GM12878 (cell line): ENCODE measurements around the gene IQGAP2. TPM values are rescaled to one million over a fixed set of nuclear protein-coding genes. Genes with fewer than 3 reads are reported as not detected.

ENCODE experiments used
- ATAC-seq: fragments of 200-7000 bp; cut with Tn5 transposase; 3 replicates; pipeline ENCODE4 v1.9.1; 2020; ENCODE audit warnings: mild to moderate bottlenecking, moderate library complexity
- BruUV-seq: library from RNA; stranded (reverse); fragments of 400-500 nt; replicated peaks from 2 replicates; lab custom pipeline; 2021; lab: Mats Ljungman, UMichigan
- CTCF ChIA-PET: fragments of 300-600 bp; sonication (Branson Sonifier 250); formaldehyde crosslinking; extraction: SDS; loops from one replicate; lab custom pipeline; 2021; ENCODE audit warnings: inconsistent platforms; lab: Yijun Ruan, JAX
- POLR2A ChIA-PET: fragments of 350-600 bp; formaldehyde crosslinking; extraction: SDS; loops from one replicate; lab custom pipeline; 2021; ENCODE audit warnings: inconsistent platforms; lab: Charles Lee
- RAD21 ChIA-PET: fragments of 300-600 bp; sonication (Branson Sonifier 250); formaldehyde crosslinking; loops from one replicate; lab custom pipeline; 2023; ENCODE audit warnings: antibody characterized with exemption; ENCODE audit not compliant: unreplicated experiment; lab: Charles Lee
- SMC1A ChIA-PET: fragments of 300-600 bp; sonication (Branson Sonifier 250); formaldehyde crosslinking; loops from one replicate; lab custom pipeline; 2023; ENCODE audit not compliant: unreplicated experiment, uncharacterized antibody; lab: Charles Lee
- DNase-seq: peaks from one replicate; pipeline ENCODE4 v3.0.0-alpha.2; 2011; ENCODE audit warnings: low read depth, low spot score
- FAIRE-seq: peaks from 3 replicates; lab custom pipeline; 2011; peaks lifted over from hg19 to GRCh38; lab: Jason Lieb, UNC
- H2AFZ ChIP-seq: 2 replicates; pipeline ENCODE4 v1.6.0; 2011; ENCODE audit warnings: low read depth, low read length, control low read depth; ENCODE audit not compliant: control insufficient read depth
- H3K27ac ChIP-seq: 2 replicates; pipeline ENCODE4 v1.5.1; 2011; ENCODE audit warnings: control low read depth; ENCODE audit not compliant: control insufficient read depth, insufficient read depth
- H3K27me3 ChIP-seq, 2 experiments: replicated peaks in 1 of 2; 2 replicates each; pipeline versions ENCODE4 v1.6.0 to v1.6.1; 2011; ENCODE audit warnings: low read length in 1 of 2; ENCODE audit not compliant: control insufficient read depth in 2 of 2, insufficient read depth in 2 of 2
- H3K36me3 ChIP-seq, 2 experiments: 2 replicates each; pipeline ENCODE4 v1.5.1; 2011; ENCODE audit warnings: low read length in 1 of 2; ENCODE audit not compliant: control insufficient read depth in 2 of 2, insufficient read depth in 2 of 2
- H3K4me1 ChIP-seq: 2 replicates; pipeline ENCODE4 v1.6.1; 2011; ENCODE audit warnings: mild to moderate bottlenecking, low read length, moderate library complexity, mixed read lengths; ENCODE audit not compliant: control insufficient read depth, insufficient read depth
- H3K4me2 ChIP-seq: 2 replicates; pipeline ENCODE4 v1.6.0; 2011; ENCODE audit warnings: control low read depth; ENCODE audit not compliant: control insufficient read depth, insufficient read depth
- H3K4me3 ChIP-seq: fragments of 200-600 bp; sonication (generic); 2 replicates; pipeline ENCODE4 v1.5.1; 2016
- H3K79me2 ChIP-seq: 2 replicates; pipeline ENCODE4 v1.6.0; 2011; ENCODE audit warnings: low read length; ENCODE audit not compliant: control insufficient read depth, insufficient read depth
- H3K9ac ChIP-seq: 2 replicates; pipeline ENCODE4 v1.8.0; 2011; ENCODE audit warnings: low read length, control low read depth, mixed read lengths; ENCODE audit not compliant: control insufficient read depth, insufficient read depth
- H3K9me3 ChIP-seq: replicated peaks from 3 replicates; pipeline ENCODE4 v1.5.1; 2011; ENCODE audit warnings: mild to moderate bottlenecking, low read length; ENCODE audit not compliant: control insufficient read depth, insufficient read depth
- H4K20me1 ChIP-seq: 2 replicates; pipeline ENCODE4 v1.6.0; 2011; ENCODE audit not compliant: control insufficient read depth, insufficient read depth
- EED ChIP-seq: sonication (generic); IDR thresholded peaks from 2 replicates; pipeline ENCODE4 v1.6.1; 2016; ENCODE audit warnings: antibody characterized with exemption, low read depth
- IKZF1 ChIP-seq: fragments of 450-650 bp; conservative IDR thresholded peaks from 2 replicates; pipeline ENCODE4 v1.6.1; 2017; ENCODE audit warnings: antibody characterized with exemption, mild to moderate bottlenecking
- IKZF2 ChIP-seq, 2 experiments: fragments of 450-650 bp; IDR thresholded peaks; 2 replicates each; pipeline ENCODE4 v1.6.1; 2017; ENCODE audit warnings: mild to moderate bottlenecking in 2 of 2, moderate library complexity in 2 of 2
- RAD21 ChIP-seq: IDR thresholded peaks from 2 replicates; pipeline ENCODE4 v1.6.1; 2011; ENCODE audit warnings: mild to moderate bottlenecking, low read depth, low read length, moderate library complexity; ENCODE audit not compliant: insufficient read depth
- RBBP5 ChIP-seq: fragments of 200-600 bp; sonication (generic); conservative IDR thresholded peaks from 2 replicates; pipeline ENCODE4 v1.6.1; 2016
- RUNX3 ChIP-seq: IDR thresholded peaks from 2 replicates; pipeline ENCODE4 v1.6.1; 2012; ENCODE audit warnings: low read length, inconsistent platforms
- SMC3 ChIP-seq: IDR thresholded peaks from 2 replicates; pipeline ENCODE4 v1.6.1; 2011; ENCODE audit warnings: low read length, improper control_type of control experiment, borderline replicate concordance
- WGBS: methylation state at CpG from one replicate; pipeline ENCODE4 v1.1.6; 2016; ENCODE audit warnings: low lambda C conversion rate; ENCODE audit not compliant: insufficient replicate concordance, insufficient coverage; ENCODE audit errors: missing lambda C conversion rate; 5-methylcytosine and 5-hydroxymethylcytosine counted together
- in situ Hi-C: fragments of 300-500 bp; cut with MboI; formaldehyde crosslinking; loops from 9 replicates; pipeline ENCODE4 v1.14.3; 2018; ENCODE audit warnings: mixed read lengths
- intact Hi-C: fragments of 100-400 bp; cut with micrococcal nuclease; formaldehyde crosslinking; loops from one replicate; pipeline ENCODE4 v1.14.2; 2022; ENCODE audit not compliant: unreplicated experiment
- polyA plus RNA-seq, 11 experiments: library from polyadenylated mRNA; depleted of rRNA in 4 of 11; unstranded in 6 of 11; stranded (reverse) in 5 of 11; fragments of >200 nt; fragmentation: Nextera tagmentation in 4 of 11; fragmentation: Illumina TruSeq in 1 of 11; extraction: Ambion mirVana in 4 of 11; extraction: Trizol in 1 of 11; gene quantifications; 1 replicate in 1 of 11; 2 replicates in 10 of 11; pipeline versions ENCODE4 v1.2.1 to v1.2.3, GENCODE V29; 2011 to 2016; ENCODE audit warnings: inconsistent platforms in 2 of 11, missing spikeins in 2 of 11, low read depth in 1 of 11
- total RNA-seq, 4 experiments: library from RNA; depleted of rRNA in 3 of 4; stranded (reverse); fragments of >200 nt in 3 of 4; fragmentation: Illumina TruSeq in 1 of 4; extraction: Trizol in 1 of 4; gene quantifications; 2 replicates each; pipeline versions ENCODE4 v1.2.1 to v1.2.3, GENCODE V29; 2013 to 2021
- TF ChIP-seq, protein P1 (sequence below), 3 experiments: IDR thresholded peaks in 2 of 3; conservative IDR thresholded peaks in 1 of 3; 2 replicates each; pipeline ENCODE4 v1.5.1; 2011; ENCODE audit warnings: low read depth in 3 of 3, low read length in 3 of 3, mild to moderate bottlenecking in 3 of 3, control low read depth in 2 of 3, moderate library complexity in 2 of 3, inconsistent platforms in 1 of 3, mixed read lengths in 1 of 3; ENCODE audit not compliant: control insufficient read depth in 2 of 3, insufficient read depth in 1 of 3; ENCODE audit errors: extremely low read depth in 1 of 3

Gene IQGAP2
- total and polyA plus RNA-seq, 10 of the 15 experiments (the other 5 are each of a cell fraction or from before 2014, with no cell fraction given) = 14.5 to 41.4 (median 21.8) TPM

DNA sequence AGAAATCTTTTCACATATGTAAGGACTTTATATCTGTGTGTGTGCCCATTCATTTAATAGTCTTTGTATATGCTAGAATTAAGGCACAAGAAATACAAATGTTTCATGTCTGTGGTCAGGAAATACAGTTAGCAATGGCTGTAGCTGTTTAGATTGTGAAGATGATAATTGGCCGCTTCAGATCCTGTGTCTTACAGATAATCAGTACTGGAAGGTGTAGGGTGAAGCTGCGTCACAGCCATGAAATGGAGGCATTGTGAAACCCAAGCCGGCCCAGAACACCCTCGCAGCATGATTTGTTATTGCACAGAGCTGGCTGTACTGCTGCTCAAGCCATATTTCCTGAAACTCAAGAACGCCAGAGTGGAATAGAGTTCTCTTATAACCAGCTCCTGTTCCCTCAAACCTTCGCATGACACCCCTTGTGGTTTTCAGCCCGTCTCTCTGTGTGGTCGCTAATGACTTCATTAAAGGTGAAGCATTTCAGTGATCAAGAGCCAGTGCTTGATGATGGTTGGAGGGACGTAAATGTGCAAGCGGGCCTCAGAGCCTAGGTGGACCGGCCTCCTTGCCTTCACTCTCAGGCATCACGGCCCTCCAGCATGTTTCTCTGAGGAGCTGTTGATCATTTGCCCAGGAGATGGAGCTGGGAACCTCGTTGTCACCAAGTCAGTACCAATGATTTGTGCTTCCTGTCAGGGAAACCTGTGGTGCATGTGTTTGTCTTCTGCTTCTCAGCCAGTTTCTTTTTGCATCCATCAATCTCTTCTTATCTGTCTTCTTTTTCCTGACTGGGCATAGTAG lies 140.0 kb downstream of the IQGAP2 start (continued):
- TF ChIP-seq, protein P1, sequence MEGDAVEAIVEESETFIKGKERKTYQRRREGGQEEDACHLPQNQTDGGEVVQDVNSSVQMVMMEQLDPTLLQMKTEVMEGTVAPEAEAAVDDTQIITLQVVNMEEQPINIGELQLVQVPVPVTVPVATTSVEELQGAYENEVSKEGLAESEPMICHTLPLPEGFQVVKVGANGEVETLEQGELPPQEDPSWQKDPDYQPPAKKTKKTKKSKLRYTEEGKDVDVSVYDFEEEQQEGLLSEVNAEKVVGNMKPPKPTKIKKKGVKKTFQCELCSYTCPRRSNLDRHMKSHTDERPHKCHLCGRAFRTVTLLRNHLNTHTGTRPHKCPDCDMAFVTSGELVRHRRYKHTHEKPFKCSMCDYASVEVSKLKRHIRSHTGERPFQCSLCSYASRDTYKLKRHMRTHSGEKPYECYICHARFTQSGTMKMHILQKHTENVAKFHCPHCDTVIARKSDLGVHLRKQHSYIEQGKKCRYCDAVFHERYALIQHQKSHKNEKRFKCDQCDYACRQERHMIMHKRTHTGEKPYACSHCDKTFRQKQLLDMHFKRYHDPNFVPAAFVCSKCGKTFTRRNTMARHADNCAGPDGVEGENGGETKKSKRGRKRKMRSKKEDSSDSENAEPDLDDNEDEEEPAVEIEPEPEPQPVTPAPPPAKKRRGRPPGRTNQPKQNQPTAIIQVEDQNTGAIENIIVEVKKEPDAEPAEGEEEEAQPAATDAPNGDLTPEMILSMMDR (IDR thresholded peaks at IDR 0.05 in 2 of 3, conservative IDR thresholded peaks at IDR 0.05 in 1 of 3; ENCODE audit: control insufficient read depth in 2 of 3, extremely low read depth in 1 of 3, insufficient read depth in 1 of 3, low read depth in 3 of 3, low read length in 3 of 3) = peak in 2 of 3 experiments; percentile 22; a peak in 3 of 6 replicates
- TF ChIP-seq IKZF2 (IDR thresholded peaks at IDR 0.05) (no peak), EED (peak; percentile 27; the same call in 1 of the 2 replicates)

DNA sequence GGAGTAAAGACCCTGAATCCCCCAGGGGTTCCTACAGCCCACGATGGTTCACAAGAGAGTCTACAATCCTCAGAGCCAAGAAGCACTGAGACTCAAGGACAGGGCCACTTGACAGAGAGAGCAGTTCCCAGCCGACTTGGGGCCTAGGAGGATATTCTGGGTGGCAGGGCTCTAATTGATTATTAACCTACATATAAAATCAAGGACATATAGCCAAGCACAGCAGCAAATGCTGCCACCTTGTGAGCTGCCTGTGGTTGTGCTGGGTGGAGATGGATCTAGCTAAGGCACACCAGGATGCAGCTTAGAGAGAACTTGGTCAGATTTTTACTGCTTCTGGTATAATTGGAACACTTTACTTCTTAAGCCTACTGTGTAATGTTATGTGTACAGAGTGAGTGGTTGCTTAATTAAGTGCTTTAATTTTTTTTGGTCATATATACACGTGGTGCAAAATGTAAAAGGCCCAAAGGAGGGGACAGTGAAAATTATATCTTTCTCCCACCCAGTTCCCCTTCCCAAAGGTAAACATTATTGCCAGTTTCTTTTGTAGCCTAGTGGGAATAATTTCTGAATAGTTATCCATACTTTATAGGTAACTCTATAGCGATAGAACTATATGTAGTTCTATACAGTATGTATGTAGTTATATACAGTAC lies 141.3 kb downstream of the IQGAP2 start:
- Histone ChIP-seq H3K4me3 (no peak overlapping the region), H3K9ac (no peak overlapping the region)

More for the DNA sequence above, 141.3 kb downstream of the IQGAP2 start:
- in situ Hi-C loops (loop anchor here (5.0 kb wide), 1 partner anchor 137 kb away; no protein-coding TSS in a partner anchor), intact Hi-C loops (loop anchor here (1.0 to 5.0 kb wide), 3 partner anchors 192 to 288 kb away; no protein-coding TSS in a partner anchor)
- peak; percentile 25 for DNase-seq
- ChIA-PET POLR2A (interaction anchor here (0.9 to 1.6 kb wide), 2 partner anchors 139 to 252 kb away, joined by 3 read pairs; no protein-coding TSS in a partner anchor), RAD21 (interaction anchor here (0.5 to 4.4 kb wide), 13 partner anchors 12 to 862 kb away, joined by 3 to 52 read pairs (median 4); partner anchors contain the start of gene IQGAP2), CTCF (interaction anchor here (0.6 to 4.4 kb wide), 28 partner anchors 13 to 369 kb away, joined by 3 to 65 read pairs (median 3); partner anchors contain the start of gene IQGAP2), SMC1A (interaction anchor here (0.6 to 4.1 kb wide), 16 partner anchors 11 to 369 kb away, joined by 3 to 52 read pairs (median 3); partner anchors contain the start of gene IQGAP2)
- ATAC-seq = peak; percentile 55
- H3K9me3 ChIP-seq = no peaks in the 10 kb centered on the region
- no peak overlapping the region for H3K4me2 ChIP-seq
- FAIRE-seq = no peak
- peaks cover 1% of the 10 kb centered on the region for H3K79me2 ChIP-seq
- H3K27me3 ChIP-seq = no peaks in the 10 kb centered on the region
- peak overlapping the region; percentile 35 for H2AFZ ChIP-seq
- peaks cover 37% of the 10 kb centered on the region for H3K4me1 ChIP-seq
- WGBS = 34% methylated on average over 4 of the region's 4 CpGs
- TF ChIP-seq, protein P1 (IDR thresholded peaks at IDR 0.05 in 2 of 3, conservative IDR thresholded peaks at IDR 0.05 in 1 of 3; ENCODE audit: control insufficient read depth in 2 of 3, extremely low read depth in 1 of 3, insufficient read depth in 1 of 3, low read depth in 3 of 3, low read length in 3 of 3) = peak; percentile 64 to 81 (median 68); a peak in 5 of 6 replicates
- TF ChIP-seq SMC3 (peak; percentile 58; the same call in 1 of the 2 replicates), IKZF1 (0 out of 2 replicates have a peak, but pooled peaks have one; percentile 17), RAD21 (peak; percentile 77), RUNX3 (peak; percentile 66; the same call in 1 of the 2 replicates), RBBP5 (no peak)
- TF ChIP-seq, all 136 proteins: peak for 5
- H3K36me3 ChIP-seq = no peaks in the 10 kb centered on the region
- H4K20me1 ChIP-seq = no peaks in the 10 kb centered on the region
- no TSS peak for BruUV-seq
- H3K27ac ChIP-seq = peak overlapping the region; percentile 35; the same call in 1 of the 2 replicates
